ENCODE measurements around the gene DAPK1.

GRCh38 chr9:87622098-87622497 lies 124.4 kb downstream of the DAPK1 start:
- no peak for TF ChIP-seq CTCF (IDR thresholded peaks at IDR 0.05)
- no peak for TF ChIP-seq POLR2A (IDR thresholded peaks at IDR 0.05)
